Astrocyte (in vitro differentiated cells and primary cell): ENCODE measurements around the gene CSMD2.

Experiments used
- CTCF ChIP-seq: IDR thresholded peaks from 2 replicates; pipeline ENCODE4 v1.5.1; 2011; ENCODE audit warnings: low read depth, mild to moderate bottlenecking, inconsistent platforms, low read length, moderate library complexity; ENCODE audit not compliant: insufficient read depth
- EZH2 ChIP-seq: IDR thresholded peaks from 2 replicates; pipeline ENCODE4 v1.6.1; 2012; ENCODE audit warnings: mild to moderate bottlenecking, low read length, inconsistent platforms; ENCODE audit not compliant: insufficient read depth

- no peak for TF ChIP-seq CTCF
- TF ChIP-seq EZH2 = no peak
Observed at GRCh38 chr1:33931111-33931475, 233.9 kb downstream of the CSMD2 start.
